Type B pancreatic cell (in vitro differentiated cells): ENCODE measurements around the gene COL1A2. TPM values are rescaled to one million over a fixed set of nuclear protein-coding genes. Genes with fewer than 3 reads are reported as not detected.

Source experiments
- DNase-seq: peaks from one replicate; pipeline ENCODE4 v3.0.0; 2021; ENCODE audit warnings: mixed read lengths; ENCODE audit not compliant: unreplicated experiment; ENCODE audit errors: extremely low spot score
- H3K27ac Mint-ChIP-seq: 2 replicates; pipeline ENCODE4 v1.8.0; 2021; ENCODE audit warnings: mild to moderate bottlenecking, mixed read lengths
- H3K27me3 Mint-ChIP-seq: 2 replicates; pipeline ENCODE4 v1.8.0; 2021; ENCODE audit warnings: mixed read lengths
- H3K36me3 Mint-ChIP-seq: 2 replicates; pipeline ENCODE4 v1.8.0; 2021; ENCODE audit warnings: mixed read lengths
- H3K4me1 Mint-ChIP-seq: one replicate; pipeline ENCODE4 v1.8.0; 2021; ENCODE audit warnings: mixed read lengths; ENCODE audit not compliant: unreplicated experiment
- H3K4me3 Mint-ChIP-seq: 2 replicates; pipeline ENCODE4 v1.8.0; 2021; ENCODE audit warnings: mild to moderate bottlenecking, mixed read lengths
- H3K9me3 Mint-ChIP-seq: 2 replicates; pipeline ENCODE4 v1.8.0; 2021; ENCODE audit warnings: mixed read lengths
- CTCF ChIP-seq: fragments of 200-600 bp; sonication (generic); conservative IDR thresholded peaks from 2 replicates; pipeline ENCODE4 v1.5.0; 2021; ENCODE audit warnings: antibody characterized with exemption, mild to moderate bottlenecking
- total RNA-seq: library from RNA; stranded (reverse); gene quantifications from 2 replicates; pipeline ENCODE4 v1.2.1, GENCODE V29; 2021; ENCODE audit warnings: low replicate concordance

COL1A2 gene
- total RNA-seq, 1 donor from 2014 or later, result 692 TPM

GRCh38 chr7:94441138-94441537 is 46.4 kb downstream of the COL1A2 start:
- Mint-ChIP-seq H3K4me3 (no peak overlapping the region), H3K27ac (no peak overlapping the region), H3K36me3 (no peaks in the 10 kb centered on the region), H3K27me3 (no peaks in the 10 kb centered on the region), H3K9me3 (no peaks in the 10 kb centered on the region), H3K4me1 (peaks cover 41% of the 10 kb centered on the region)
- TF ChIP-seq CTCF, result no peak
- no peak for DNase-seq

- H3K4me1 Mint-ChIP-seq, result peaks cover 39% of the 10 kb centered on the region
- H3K36me3 Mint-ChIP-seq, result no peaks in the 10 kb centered on the region
- no peak overlapping the region for H3K27ac Mint-ChIP-seq
- TF ChIP-seq CTCF, result no peak
- no peaks in the 10 kb centered on the region for H3K9me3 Mint-ChIP-seq
- H3K4me3 Mint-ChIP-seq, result no peak overlapping the region
- no peaks in the 10 kb centered on the region for H3K27me3 Mint-ChIP-seq
- DNase-seq, result no peak
These were observed 47.9 kb downstream of the COL1A2 start for GRCh38 chr7:94442639-94443038.

- H3K27me3 Mint-ChIP-seq, result no peaks in the 10 kb centered on the region
- H3K27ac Mint-ChIP-seq, result no peak overlapping the region
- no peaks in the 10 kb centered on the region for H3K36me3 Mint-ChIP-seq
- peaks cover 34% of the 10 kb centered on the region for H3K4me1 Mint-ChIP-seq
- H3K9me3 Mint-ChIP-seq, result no peaks in the 10 kb centered on the region
- TF ChIP-seq CTCF, result no peak
- DNase-seq, result no peak
- H3K4me3 Mint-ChIP-seq, result peak overlapping the region; percentile 48
These were observed 50.1 kb downstream of the COL1A2 start for GRCh38 chr7:94444813-94445212.

- peak overlapping the region; percentile 17 for H3K27ac Mint-ChIP-seq
- no peak for DNase-seq
- no peaks in the 10 kb centered on the region for H3K36me3 Mint-ChIP-seq
- H3K4me3 Mint-ChIP-seq, result peak overlapping the region; percentile 32
- no peaks in the 10 kb centered on the region for H3K9me3 Mint-ChIP-seq
- TF ChIP-seq CTCF, result no peak
- H3K27me3 Mint-ChIP-seq, result no peaks in the 10 kb centered on the region
- peaks cover 32% of the 10 kb centered on the region for H3K4me1 Mint-ChIP-seq
These were observed 51.0 kb downstream of the COL1A2 start for GRCh38 chr7:94445696-94446194.

- no peaks in the 10 kb centered on the region for H3K36me3 Mint-ChIP-seq
- TF ChIP-seq CTCF, result no peak
- no peaks in the 10 kb centered on the region for H3K9me3 Mint-ChIP-seq
- DNase-seq, result no peak
- H3K27me3 Mint-ChIP-seq, result no peaks in the 10 kb centered on the region
- no peak overlapping the region for H3K27ac Mint-ChIP-seq
- no peak overlapping the region for H3K4me3 Mint-ChIP-seq
- H3K4me1 Mint-ChIP-seq, result peaks cover 30% of the 10 kb centered on the region
These were observed 51.6 kb downstream of the COL1A2 start for GRCh38 chr7:94446308-94446707.
